ENCODE data around the gene PPFIA1. TPM values are rescaled to one million over a fixed set of nuclear protein-coding genes. Genes with fewer than 3 reads are reported as not detected.

Gene PPFIA1
- total RNA-seq, 1 experiment from 2014 or later: 48.6 TPM

DNA sequence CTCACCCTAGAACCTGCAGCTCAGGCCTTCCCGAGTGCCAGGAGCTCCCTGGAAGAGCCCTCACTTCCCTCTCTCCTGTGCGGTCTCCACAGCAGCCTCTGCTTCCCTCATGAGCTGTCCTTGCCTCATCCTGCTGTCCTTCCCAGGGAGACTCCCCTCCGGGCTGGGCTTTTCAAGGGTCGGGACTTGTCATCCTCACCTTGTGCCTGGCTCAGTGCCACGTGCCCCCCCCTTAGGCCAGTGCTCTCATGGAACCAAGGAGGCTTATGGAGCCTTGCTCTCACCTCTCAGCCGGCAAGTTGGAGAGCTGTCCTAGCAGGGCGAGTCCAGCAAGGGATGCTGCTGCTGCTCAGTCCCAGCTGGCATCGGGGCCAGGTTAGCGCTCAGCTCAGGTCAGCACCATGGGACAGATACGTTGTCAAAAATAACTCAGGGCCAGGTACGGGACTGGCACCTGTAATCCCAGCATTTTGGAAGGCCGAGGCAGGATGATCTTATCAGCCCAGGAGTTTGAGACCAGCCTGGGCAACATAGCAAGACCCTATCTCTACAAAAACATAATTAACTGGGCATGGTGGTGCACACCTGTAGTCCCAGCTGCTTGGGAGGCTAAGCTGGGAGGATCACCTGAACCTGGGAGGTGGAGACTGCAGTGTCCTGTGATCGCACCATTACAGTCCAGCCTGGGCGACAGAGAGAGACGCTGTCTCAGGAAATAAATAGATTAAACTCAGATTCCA is 141.4 kb downstream of the PPFIA1 start:
- no peak for DNase-seq (ENCODE audit: low spot score)

GRCh38 chr11:70413151-70413550 is 142.7 kb downstream of the PPFIA1 start:
- DNase-seq (ENCODE audit: low spot score): no peak

DNA sequence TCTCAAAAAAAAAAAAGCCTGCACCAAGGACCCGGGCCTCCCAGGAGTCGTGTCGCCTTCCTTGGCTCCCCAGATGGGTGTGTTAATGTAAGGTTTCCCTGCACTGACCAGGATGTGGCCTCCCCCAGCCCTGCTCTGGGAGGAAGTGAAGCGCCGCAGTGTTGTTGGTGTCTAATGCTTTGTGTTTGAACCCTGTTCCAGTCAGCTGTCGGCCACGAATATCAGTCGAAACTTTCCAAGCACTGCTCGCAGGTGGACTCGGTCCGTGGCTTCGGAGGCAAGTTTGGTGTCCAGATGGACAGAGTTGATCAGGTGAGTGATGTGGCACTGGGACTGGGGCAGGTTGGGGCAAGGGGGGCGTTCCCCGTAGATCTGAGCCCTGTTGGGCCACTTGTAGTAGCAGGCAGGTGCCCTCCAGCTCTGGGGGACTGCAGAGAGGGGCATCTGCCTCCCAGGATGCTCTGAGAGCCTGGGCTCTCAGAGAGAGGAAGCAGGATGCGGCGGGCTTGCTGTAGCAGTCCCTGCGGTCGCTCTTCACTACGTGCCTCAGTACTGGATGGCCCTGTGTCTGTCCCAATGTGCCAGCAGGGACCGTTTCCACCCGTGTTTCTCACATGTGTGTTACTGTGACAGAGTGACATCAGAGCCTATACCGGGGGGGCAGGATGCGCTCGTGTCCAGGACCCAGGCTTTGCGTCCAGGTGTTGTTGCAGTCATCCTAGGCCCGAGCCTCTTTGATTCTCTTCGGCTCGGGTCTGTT is 144.0 kb downstream of the PPFIA1 start:
- DNase-seq (ENCODE audit: low spot score): no peak

GRCh38 chr11:70415191-70415590 is 144.7 kb downstream of the PPFIA1 start:
- no peak for DNase-seq (ENCODE audit: low spot score)

- DNase-seq (ENCODE audit: low spot score): no peak
Observed at GRCh38 chr11:70415642-70416395, 145.3 kb downstream of the PPFIA1 start.

DNA sequence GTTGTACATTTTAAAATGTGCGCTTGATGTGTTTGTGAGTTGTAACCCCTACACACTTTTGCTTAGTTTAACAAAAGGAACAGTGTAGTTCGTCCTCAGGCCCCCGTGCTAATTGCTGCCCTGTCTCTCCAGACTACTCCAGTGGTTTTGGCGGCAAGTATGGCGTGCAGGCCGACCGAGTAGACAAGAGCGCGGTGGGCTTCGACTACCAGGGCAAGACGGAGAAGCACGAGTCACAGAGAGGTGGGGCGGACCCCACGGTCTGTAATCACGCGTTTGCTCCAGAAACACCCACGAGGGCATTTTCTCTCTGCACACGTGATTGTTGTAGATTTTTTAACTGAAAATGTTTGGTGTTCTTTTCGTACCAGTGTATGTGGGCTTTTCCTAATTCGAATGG is 146.4 kb downstream of the PPFIA1 start:
- no peak for DNase-seq (ENCODE audit: low spot score)

DNA sequence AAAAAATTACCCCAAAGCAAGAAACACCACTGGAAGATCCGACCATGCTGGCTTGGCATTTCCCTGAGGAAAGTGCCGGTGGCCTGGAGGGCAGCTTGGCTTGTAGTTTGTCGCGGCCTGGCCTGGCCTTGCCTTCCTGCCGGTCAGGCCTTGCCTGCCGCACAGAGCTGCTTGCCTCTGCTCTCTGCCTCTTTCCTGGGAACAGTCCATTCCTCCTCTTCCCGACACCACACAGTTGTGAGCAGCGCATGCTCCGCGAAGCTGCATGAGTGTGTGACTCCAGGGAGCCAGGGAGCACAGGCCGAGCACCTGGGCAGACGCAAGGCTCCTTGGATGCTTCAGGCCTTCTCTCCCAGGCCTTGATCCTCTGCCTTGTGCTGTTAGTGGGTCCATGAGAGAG is 147.6 kb downstream of the PPFIA1 start:
- DNase-seq (ENCODE audit: low spot score): no peak

- no peak for DNase-seq (ENCODE audit: low spot score)
Observed at GRCh38 chr11:70419307-70420007, 149.0 kb downstream of the PPFIA1 start.

GRCh38 chr11:70420008-70420464 is 149.5 kb downstream of the PPFIA1 start:
- no peak for DNase-seq (ENCODE audit: low spot score)

GRCh38 chr11:70420496-70420895 is 150.0 kb downstream of the PPFIA1 start:
- DNase-seq (ENCODE audit: low spot score): no peak

DNA sequence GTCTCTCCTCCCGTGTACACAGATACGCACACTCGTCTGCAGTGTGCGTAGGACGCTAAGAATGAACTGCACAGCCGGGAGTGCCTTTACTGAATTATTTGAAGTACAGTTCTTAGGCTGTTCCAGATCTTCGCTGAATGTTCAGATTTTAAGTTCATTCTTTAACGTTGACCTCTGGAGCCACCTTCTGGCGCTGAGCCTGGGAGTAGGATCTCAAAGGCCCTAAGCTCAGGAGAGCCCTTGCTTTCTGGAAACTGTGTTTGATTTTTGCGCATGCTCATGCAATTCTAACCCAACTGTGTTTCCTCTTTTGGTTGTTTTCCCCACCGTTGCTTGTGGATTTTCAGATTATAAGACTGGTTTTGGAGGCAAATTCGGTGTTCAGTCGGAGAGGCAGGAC is 150.6 kb downstream of the PPFIA1 start:
- DNase-seq (ENCODE audit: low spot score): no peak

GRCh38 chr11:70422692-70423522 is 152.4 kb downstream of the PPFIA1 start:
- DNase-seq (ENCODE audit: low spot score): no peak

GRCh38 chr11:70423523-70424505 is 153.3 kb downstream of the PPFIA1 start:
- DNase-seq (ENCODE audit: low spot score): no peak

- DNase-seq (ENCODE audit: low spot score): no peak
Observed at GRCh38 chr11:70424765-70425344, 154.4 kb downstream of the PPFIA1 start.

DNA sequence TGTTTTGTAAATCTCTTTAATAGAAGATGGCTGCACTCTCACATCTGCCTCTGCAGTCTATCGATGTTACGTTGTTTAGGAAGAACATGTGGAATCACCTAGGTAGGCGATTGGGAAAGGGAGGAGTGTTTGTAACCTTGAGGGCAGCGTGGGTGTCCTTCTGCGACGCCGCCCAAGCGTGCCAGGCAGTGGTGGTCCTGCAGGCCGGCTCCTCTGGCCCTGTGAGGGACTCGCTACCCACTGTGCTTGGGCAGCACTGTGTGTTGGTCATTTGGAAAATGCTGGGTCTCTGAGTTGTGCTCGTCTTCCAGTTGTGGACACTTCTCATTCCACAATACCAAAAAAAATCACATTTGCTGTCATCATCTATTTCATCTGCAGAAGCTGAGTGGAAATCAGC is 156.9 kb downstream of the PPFIA1 start:
- DNase-seq (ENCODE audit: low spot score): no peak

- DNase-seq (ENCODE audit: low spot score): no peak
Observed at GRCh38 chr11:70428701-70429427, 158.4 kb downstream of the PPFIA1 start.

- DNase-seq (ENCODE audit: low spot score): no peak
Observed at GRCh38 chr11:70429428-70429705, 158.9 kb downstream of the PPFIA1 start.

GRCh38 chr11:70429724-70430521 is 159.4 kb downstream of the PPFIA1 start:
- DNase-seq (ENCODE audit: low spot score): no peak

All from HT-29 (cell line).